Measurements from ENCODE around the gene PSME2. TPM values are rescaled to one million over a fixed set of nuclear protein-coding genes. Genes with fewer than 3 reads are reported as not detected.
A peak's percentile ranks its signal among the peaks of the same experiment; 100 is the strongest.

PSME2 gene
- total and polyA plus RNA-seq, 2 of the 13 experiments (the other 11 are each of a cell fraction or from before 2014, with no cell fraction given) = 332 to 716 TPM

DNA sequence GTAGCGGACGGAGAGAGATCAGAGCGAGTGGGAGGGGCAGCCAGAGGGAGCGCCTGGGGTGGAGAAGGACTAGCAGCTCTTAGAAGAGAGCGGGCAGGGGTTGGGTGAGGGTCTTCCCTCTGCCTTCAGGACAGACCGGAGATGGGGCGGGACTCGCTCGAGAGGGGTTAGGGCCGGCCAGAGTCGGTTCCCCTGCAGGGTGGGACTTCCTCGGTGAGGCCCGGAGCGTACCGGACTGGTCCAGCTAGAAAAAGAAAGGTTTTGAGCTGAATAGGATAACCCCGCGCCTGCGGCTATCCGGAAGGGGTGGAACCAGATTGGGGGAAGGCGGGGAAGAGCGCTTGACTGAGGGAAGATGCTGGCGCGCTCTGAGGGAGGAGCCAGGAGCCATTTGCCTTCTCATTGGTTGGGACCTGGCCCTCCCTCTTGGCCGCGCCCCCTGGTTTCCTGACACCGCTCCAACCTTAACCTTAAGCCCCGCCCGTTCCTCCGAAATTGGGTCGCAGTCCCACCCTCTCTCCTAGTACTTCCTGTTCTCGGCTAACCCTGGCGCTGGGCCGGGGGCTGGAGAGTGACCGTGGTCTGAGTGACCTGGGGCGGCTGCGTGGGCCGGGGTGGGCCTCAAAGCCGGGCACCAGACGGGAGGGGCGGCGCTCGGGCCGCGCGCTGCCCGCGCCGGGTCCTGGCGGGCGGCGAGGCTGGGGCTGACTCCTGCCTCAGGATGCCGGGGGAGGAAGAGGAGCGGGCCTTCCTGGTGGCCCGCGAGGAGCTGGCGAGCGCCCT, 759 bp upstream of the PSME2 start, which contains the start of gene RNF31 (continued):
- TF ChIP-seq NFKBIZ (CRISPR knock-in tag; IDR thresholded peaks at IDR 0.05) (peak; percentile 81), ZNF747 (CRISPR knock-in tag; IDR thresholded peaks at IDR 0.05; ENCODE audit: borderline replicate concordance) (0 out of 2 replicates have a peak, but pooled peaks have one; percentile 62), MIER3 (CRISPR knock-in tag; IDR thresholded peaks at IDR 0.05; ENCODE audit: borderline replicate concordance) (no peak; the same call in none of the 2 replicates), ARHGAP35 (CRISPR knock-in tag; IDR thresholded peaks at IDR 0.05; ENCODE audit: borderline replicate concordance) (peak; percentile 94), ZNF589 (CRISPR knock-in tag; conservative IDR thresholded peaks at IDR 0.05) (no peak), CCDC6 (CRISPR knock-in tag; IDR thresholded peaks at IDR 0.05) (no peak), SCMH1 (CRISPR knock-in tag; IDR thresholded peaks at IDR 0.05; ENCODE audit: borderline replicate concordance) (no peak), DPF2 (CRISPR knock-in tag; IDR thresholded peaks at IDR 0.05; ENCODE audit: borderline replicate concordance, low read depth) (no peak), CHCHD3 (CRISPR knock-in tag; IDR thresholded peaks at IDR 0.05) (no peak), MXI1 (IDR thresholded peaks at IDR 0.05; ENCODE audit: borderline replicate concordance, low read depth, low read length) (peak; percentile 80; the same call in 2 of the 3 replicates), ZNF260 (CRISPR knock-in tag; IDR thresholded peaks at IDR 0.05; ENCODE audit: borderline replicate concordance, low read depth) (no peak), SIX1 (CRISPR knock-in tag; IDR thresholded peaks at IDR 0.05; ENCODE audit: borderline replicate concordance) (peak; percentile 52; the same call in 1 of the 2 replicates), MBNL3 (CRISPR knock-in tag; conservative IDR thresholded peaks at IDR 0.05) (no peak), ZNF10 (CRISPR knock-in tag; IDR thresholded peaks at IDR 0.05; ENCODE audit: borderline replicate concordance, low read depth) (no peak), ZNF343 (CRISPR knock-in tag; IDR thresholded peaks at IDR 0.05) (no peak; the same call in 1 of the 2 replicates), ZNF33B (CRISPR knock-in tag; IDR thresholded peaks at IDR 0.05) (no peak), ZNF263 (CRISPR knock-in tag; IDR thresholded peaks at IDR 0.05) (peak; percentile 86), HDAC6 (IDR thresholded peaks at IDR 0.05; ENCODE audit: low read depth, low read length) (no peak), TBX3 (IDR thresholded peaks at IDR 0.05; ENCODE audit: borderline replicate concordance) (no peak), ZFY (CRISPR knock-in tag; IDR thresholded peaks at IDR 0.05) (peak; percentile 98), ATF7-NPFF (CRISPR knock-in tag; IDR thresholded peaks at IDR 0.05; ENCODE audit: low read depth) (peak; percentile 11; the same call in 1 of the 2 replicates), ZNF235 (CRISPR knock-in tag; IDR thresholded peaks at IDR 0.05; ENCODE audit: borderline replicate concordance) (0 out of 2 replicates have a peak, but pooled peaks have one; percentile 2), RXRA (CRISPR knock-in tag; IDR thresholded peaks at IDR 0.05) (peak; percentile 80; the same call in 1 of the 2 replicates), ZC3H13 (CRISPR knock-in tag; IDR thresholded peaks at IDR 0.05) (no peak)
- TF ChIP-seq, protein P1, sequence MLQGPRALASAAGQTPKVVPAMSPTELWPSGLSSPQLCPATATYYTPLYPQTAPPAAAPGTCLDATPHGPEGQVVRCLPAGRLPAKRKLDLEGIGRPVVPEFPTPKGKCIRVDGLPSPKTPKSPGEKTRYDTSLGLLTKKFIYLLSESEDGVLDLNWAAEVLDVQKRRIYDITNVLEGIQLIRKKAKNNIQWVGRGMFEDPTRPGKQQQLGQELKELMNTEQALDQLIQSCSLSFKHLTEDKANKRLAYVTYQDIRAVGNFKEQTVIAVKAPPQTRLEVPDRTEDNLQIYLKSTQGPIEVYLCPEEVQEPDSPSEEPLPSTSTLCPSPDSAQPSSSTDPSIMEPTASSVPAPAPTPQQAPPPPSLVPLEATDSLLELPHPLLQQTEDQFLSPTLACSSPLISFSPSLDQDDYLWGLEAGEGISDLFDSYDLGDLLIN (CRISPR knock-in tag; IDR thresholded peaks at IDR 0.05; ENCODE audit: borderline replicate concordance) = no peak
- TF ChIP-seq, protein P2, sequence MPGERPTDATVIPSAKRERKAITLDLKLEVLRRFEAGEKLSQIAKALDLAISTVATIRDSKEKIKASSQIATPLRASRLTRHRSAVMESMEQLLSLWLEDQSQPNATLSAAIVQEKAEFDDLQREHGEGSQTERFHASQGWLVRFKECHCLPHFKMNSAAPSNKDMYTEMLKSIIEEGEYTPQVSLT (CRISPR knock-in tag; IDR thresholded peaks at IDR 0.05; ENCODE audit: borderline replicate concordance, low read depth) = no peak
- TF ChIP-seq, protein P3, sequence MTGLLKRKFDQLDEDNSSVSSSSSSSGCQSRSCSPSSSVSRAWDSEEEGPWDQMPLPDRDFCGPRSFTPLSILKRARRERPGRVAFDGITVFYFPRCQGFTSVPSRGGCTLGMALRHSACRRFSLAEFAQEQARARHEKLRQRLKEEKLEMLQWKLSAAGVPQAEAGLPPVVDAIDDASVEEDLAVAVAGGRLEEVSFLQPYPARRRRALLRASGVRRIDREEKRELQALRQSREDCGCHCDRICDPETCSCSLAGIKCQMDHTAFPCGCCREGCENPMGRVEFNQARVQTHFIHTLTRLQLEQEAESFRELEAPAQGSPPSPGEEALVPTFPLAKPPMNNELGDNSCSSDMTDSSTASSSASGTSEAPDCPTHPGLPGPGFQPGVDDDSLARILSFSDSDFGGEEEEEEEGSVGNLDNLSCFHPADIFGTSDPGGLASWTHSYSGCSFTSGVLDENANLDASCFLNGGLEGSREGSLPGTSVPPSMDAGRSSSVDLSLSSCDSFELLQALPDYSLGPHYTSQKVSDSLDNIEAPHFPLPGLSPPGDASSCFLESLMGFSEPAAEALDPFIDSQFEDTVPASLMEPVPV (CRISPR knock-in tag; IDR thresholded peaks at IDR 0.05) = no peak; the same call in 1 of the 2 replicates
